Lower leg skin (tissue), 3 donors: ENCODE data around the gene C1orf159.

Experiments used
- POLR2A ChIP-seq, 2 donors: fragments of 450-650 bp; IDR thresholded peaks; one replicate each; pipeline ENCODE4 v1.6.1; 2016 to 2017; ENCODE audit warnings: antibody characterized with exemption in 2 of 2, mild to moderate bottlenecking in 1 of 2, moderate library complexity in 1 of 2
- TF ChIP-seq, protein P1 (sequence below), 3 donors: fragments of 450-650 bp; IDR thresholded peaks; one replicate each; pipeline ENCODE4 v1.5.1; 2016; ENCODE audit warnings: antibody characterized with exemption in 3 of 3, mild to moderate bottlenecking in 3 of 3, moderate library complexity in 2 of 3

- no peak for TF ChIP-seq POLR2A (IDR thresholded peaks at IDR 0.05)
- TF ChIP-seq, protein P1, sequence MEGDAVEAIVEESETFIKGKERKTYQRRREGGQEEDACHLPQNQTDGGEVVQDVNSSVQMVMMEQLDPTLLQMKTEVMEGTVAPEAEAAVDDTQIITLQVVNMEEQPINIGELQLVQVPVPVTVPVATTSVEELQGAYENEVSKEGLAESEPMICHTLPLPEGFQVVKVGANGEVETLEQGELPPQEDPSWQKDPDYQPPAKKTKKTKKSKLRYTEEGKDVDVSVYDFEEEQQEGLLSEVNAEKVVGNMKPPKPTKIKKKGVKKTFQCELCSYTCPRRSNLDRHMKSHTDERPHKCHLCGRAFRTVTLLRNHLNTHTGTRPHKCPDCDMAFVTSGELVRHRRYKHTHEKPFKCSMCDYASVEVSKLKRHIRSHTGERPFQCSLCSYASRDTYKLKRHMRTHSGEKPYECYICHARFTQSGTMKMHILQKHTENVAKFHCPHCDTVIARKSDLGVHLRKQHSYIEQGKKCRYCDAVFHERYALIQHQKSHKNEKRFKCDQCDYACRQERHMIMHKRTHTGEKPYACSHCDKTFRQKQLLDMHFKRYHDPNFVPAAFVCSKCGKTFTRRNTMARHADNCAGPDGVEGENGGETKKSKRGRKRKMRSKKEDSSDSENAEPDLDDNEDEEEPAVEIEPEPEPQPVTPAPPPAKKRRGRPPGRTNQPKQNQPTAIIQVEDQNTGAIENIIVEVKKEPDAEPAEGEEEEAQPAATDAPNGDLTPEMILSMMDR (IDR thresholded peaks at IDR 0.05): no peak
These were observed 30.7 kb upstream of the C1orf159 start for GRCh38 chr1:1146596-1146995.
